H1 (cell line): ENCODE results near the gene WBP1L. TPM values are rescaled to one million over a fixed set of nuclear protein-coding genes. Genes with fewer than 3 reads are reported as not detected.

Source experiments
- CTCF ChIA-PET: fragments of 300-600 bp; sonication (Branson Sonifier 250); formaldehyde crosslinking; loops from one replicate; lab custom pipeline; 2021; ENCODE audit not compliant: partially characterized antibody; lab: Charles Lee
- POLR2A ChIA-PET: fragments of 300-600 bp; sonication (Branson Sonifier 250); formaldehyde crosslinking; loops from one replicate; lab custom pipeline; 2021; ENCODE audit warnings: inconsistent platforms; ENCODE audit not compliant: partially characterized antibody; lab: Charles Lee
- DNase-seq, 2 experiments: peaks; one replicate each; pipeline versions ENCODE4 v3.0.0 to v3.0.0-alpha.2; 2010 to 2022; ENCODE audit warnings: low spot score in 2 of 2, low read depth in 1 of 2, mixed read lengths in 1 of 2
- FAIRE-seq: peaks from 2 replicates; lab custom pipeline; 2011; peaks lifted over from hg19 to GRCh38; lab: Jason Lieb, UNC
- H2AFZ ChIP-seq: 2 replicates; pipeline ENCODE4 v1.8.1; 2012; ENCODE audit warnings: low read length, inconsistent platforms
- H2AK5ac ChIP-seq: 2 replicates; pipeline ENCODE4 v1.6.1; 2013; ENCODE audit warnings: low read depth, low read length
- H2BK120ac ChIP-seq: replicated peaks from 2 replicates; pipeline ENCODE3; 2013; ENCODE audit warnings: low read depth, low read length, inconsistent platforms
- H2BK12ac ChIP-seq: 2 replicates; pipeline ENCODE4 v1.6.1; 2013; ENCODE audit warnings: low read depth, low read length
- H2BK15ac ChIP-seq: 2 replicates; pipeline ENCODE4 v1.6.1; 2013; ENCODE audit warnings: low read length
- H2BK20ac ChIP-seq: 2 replicates; pipeline ENCODE4 v1.6.1; 2013; ENCODE audit warnings: low read length
- H2BK5ac ChIP-seq: 2 replicates; pipeline ENCODE4 v1.6.1; 2013; ENCODE audit warnings: low read depth, low read length
- H3K14ac ChIP-seq: 2 replicates; pipeline ENCODE4 v1.6.1; 2013; ENCODE audit warnings: inconsistent platforms; ENCODE audit not compliant: insufficient read length
- H3K18ac ChIP-seq: 2 replicates; pipeline ENCODE4 v1.6.1; 2013; ENCODE audit warnings: low read length; ENCODE audit errors: extremely low read depth
- H3K23ac ChIP-seq: 2 replicates; pipeline ENCODE4 v1.6.1; 2013; ENCODE audit warnings: inconsistent platforms; ENCODE audit not compliant: insufficient read length
- H3K23me2 ChIP-seq: 2 replicates; pipeline ENCODE4 v1.6.1; 2013; ENCODE audit warnings: low read depth, low read length
- H3K27ac ChIP-seq: 2 replicates; pipeline ENCODE4 v1.6.1; 2011; ENCODE audit warnings: low read depth, low read length, inconsistent platforms
- H3K27me3 ChIP-seq, 4 experiments: replicated peaks in 1 of 4; 1 replicate in 1 of 4; 2 replicates in 3 of 4; pipeline versions ENCODE4 v1.6.1 to v1.8.1; 2011 to 2013; ENCODE audit warnings: low read length in 3 of 4, mild to moderate bottlenecking in 3 of 4, inconsistent platforms in 2 of 4, mixed read lengths in 2 of 4, moderate library complexity in 1 of 4; ENCODE audit not compliant: control insufficient read depth in 3 of 4, insufficient read depth in 3 of 4; ENCODE audit errors: extremely low read depth in 1 of 4
- H3K36me3 ChIP-seq, 4 experiments: 2 replicates each; pipeline versions ENCODE4 v1.6.1 to v1.8.1; 2011 to 2013; ENCODE audit warnings: mild to moderate bottlenecking in 4 of 4, low read length in 3 of 4, moderate library complexity in 2 of 4, control low read depth in 1 of 4, inconsistent platforms in 1 of 4; ENCODE audit not compliant: insufficient read depth in 4 of 4, control insufficient read depth in 2 of 4
- H3K4ac ChIP-seq: replicated peaks from 2 replicates; pipeline ENCODE3; 2013; ENCODE audit warnings: low read length, low read depth, mixed read lengths, inconsistent platforms; ENCODE audit not compliant: insufficient read length
- H3K4me1 ChIP-seq, 4 experiments: replicated peaks in 1 of 4; 1 replicate in 1 of 4; 2 replicates in 3 of 4; pipeline versions ENCODE4 v1.6.1 to v1.8.1; 2011 to 2013; ENCODE audit warnings: low read length in 3 of 4, inconsistent platforms in 2 of 4, mixed read lengths in 1 of 4; ENCODE audit not compliant: insufficient read depth in 4 of 4, control insufficient read depth in 3 of 4
- H3K4me2 ChIP-seq, 2 experiments: 2 replicates each; pipeline versions ENCODE4 v1.6.1 to v1.8.1; 2011 to 2013; ENCODE audit warnings: low read depth in 2 of 2, low read length in 2 of 2, control low read depth in 1 of 2, inconsistent platforms in 1 of 2, mild to moderate bottlenecking in 1 of 2; ENCODE audit not compliant: insufficient read depth in 1 of 2
- H3K4me3 ChIP-seq, 4 experiments: fragments of 200-600, 300-600 bp in 1 of 4; sonication (generic), shearing (Covaris generic), sonication (Bioruptor Twin) in 1 of 4; 2 replicates each; pipeline versions ENCODE4 v1.5.1 to v1.8.1; 2011 to 2016; ENCODE audit warnings: low read length in 4 of 4, low read depth in 3 of 4, control low read depth in 2 of 4, inconsistent platforms in 2 of 4, mild to moderate bottlenecking in 2 of 4, mixed read lengths in 1 of 4, moderate library complexity in 1 of 4; ENCODE audit not compliant: insufficient read depth in 2 of 4; ENCODE audit errors: extremely low read depth in 1 of 4
- H3K56ac ChIP-seq: replicated peaks from 2 replicates; pipeline ENCODE3; 2013; ENCODE audit warnings: low read depth, mild to moderate bottlenecking, mixed read lengths, low read length, inconsistent platforms; ENCODE audit not compliant: insufficient read length
- H3K79me1 ChIP-seq: 2 replicates; pipeline ENCODE4 v1.6.1; 2013; ENCODE audit warnings: low read depth, low read length, control low read depth
- H3K79me2 ChIP-seq, 2 experiments: 2 replicates each; pipeline versions ENCODE4 v1.6.1 to v1.8.1; 2012 to 2013; ENCODE audit warnings: low read length in 2 of 2, mild to moderate bottlenecking in 2 of 2, inconsistent platforms in 1 of 2; ENCODE audit not compliant: insufficient read depth in 2 of 2, control insufficient read depth in 1 of 2
- H3K9ac ChIP-seq, 4 experiments: replicated peaks in 1 of 4; 1 replicate in 1 of 4; 2 replicates in 3 of 4; pipeline versions ENCODE4 v1.6.1 to v1.8.1; 2011 to 2013; ENCODE audit warnings: low read depth in 3 of 4, low read length in 3 of 4, control low read depth in 2 of 4, mild to moderate bottlenecking in 2 of 4, moderate library complexity in 2 of 4, inconsistent platforms in 1 of 4; ENCODE audit errors: extremely low read depth in 1 of 4
- H3K9me3 ChIP-seq, 2 experiments: 2 replicates each; pipeline versions ENCODE4 v1.6.1 to v1.8.1; 2012 to 2013; ENCODE audit warnings: mild to moderate bottlenecking in 2 of 2, moderate library complexity in 2 of 2, control low read depth in 1 of 2, inconsistent platforms in 1 of 2, low read depth in 1 of 2, low read length in 1 of 2, mixed read lengths in 1 of 2; ENCODE audit not compliant: insufficient read depth in 2 of 2
- H4K20me1 ChIP-seq, 2 experiments: replicated peaks in 1 of 2; 2 replicates each; pipeline versions ENCODE3 to v1.8.1; 2011 to 2013; ENCODE audit warnings: inconsistent platforms in 2 of 2, low read length in 2 of 2, mild to moderate bottlenecking in 1 of 2; ENCODE audit not compliant: insufficient read depth in 2 of 2, control insufficient read depth in 1 of 2
- H4K5ac ChIP-seq: 2 replicates; pipeline ENCODE4 v1.6.1; 2013; ENCODE audit warnings: low read length, low read depth, mixed read lengths, inconsistent platforms; ENCODE audit not compliant: insufficient read length
- H4K8ac ChIP-seq: 2 replicates; pipeline ENCODE4 v1.8.0; 2013; ENCODE audit warnings: mild to moderate bottlenecking, moderate library complexity, low read length, inconsistent platforms; ENCODE audit not compliant: insufficient read depth; ENCODE audit errors: extremely low read depth
- H4K91ac ChIP-seq: replicated peaks from 2 replicates; pipeline ENCODE3; 2013; ENCODE audit warnings: low read length, mixed read lengths, inconsistent platforms; ENCODE audit not compliant: insufficient read length
- ASH2L ChIP-seq: fragments of 200-600, 300-600 bp; sonication (generic); IDR thresholded peaks from one replicate; pipeline ENCODE4 v1.7.1; 2017; ENCODE audit warnings: low read length
- BRCA1 ChIP-seq: IDR thresholded peaks from 2 replicates; pipeline ENCODE4 v1.6.1; 2012; ENCODE audit warnings: low read depth, low read length, improper control_type of control experiment
- CBX8 ChIP-seq: fragments of 300-800, 300-1000 bp; sonication (generic); IDR thresholded peaks from 2 replicates; pipeline ENCODE4 v1.7.1; 2016; ENCODE audit warnings: low read depth, low read length, borderline replicate concordance
- CTCF ChIP-seq, 3 experiments: IDR thresholded peaks; 1 replicate in 2 of 3; 2 replicates in 1 of 3; pipeline versions ENCODE4 v1.5.1 to v1.6.1; 2011; ENCODE audit warnings: low read length in 3 of 3, mild to moderate bottlenecking in 3 of 3, inconsistent platforms in 2 of 3, low read depth in 1 of 3, moderate library complexity in 1 of 3; ENCODE audit not compliant: insufficient read depth in 1 of 3; ENCODE audit errors: control extremely low read depth in 1 of 3
- FOSL1 ChIP-seq: IDR thresholded peaks from 2 replicates; pipeline ENCODE4 v1.6.1; 2011; ENCODE audit warnings: mild to moderate bottlenecking, low read depth, low read length, moderate library complexity; ENCODE audit not compliant: insufficient read depth
- KDM1A ChIP-seq: fragments of 200-600, 300-600 bp; sonication (generic); IDR thresholded peaks from 2 replicates; pipeline ENCODE4 v1.7.1; 2016; ENCODE audit warnings: mild to moderate bottlenecking, low read length, borderline replicate concordance
- KDM4A ChIP-seq: IDR thresholded peaks from one replicate; pipeline ENCODE4 v1.7.1; 2012; ENCODE audit warnings: low read depth, mild to moderate bottlenecking, moderate library complexity, low read length, inconsistent platforms; ENCODE audit not compliant: severe bottlenecking
- MAX ChIP-seq: IDR thresholded peaks from 2 replicates; pipeline ENCODE4 v1.6.1; 2012; ENCODE audit warnings: inconsistent platforms
- PHF8 ChIP-seq: fragments of 200-600 bp; sonication (generic); conservative IDR thresholded peaks from 2 replicates; pipeline ENCODE4 v1.7.1; 2012; ENCODE audit warnings: low read depth, mild to moderate bottlenecking, inconsistent platforms, low read length, moderate library complexity
- SP1 ChIP-seq: IDR thresholded peaks from 2 replicates; pipeline ENCODE4 v1.6.1; 2011; ENCODE audit warnings: low read depth, low read length
- YY1 ChIP-seq: IDR thresholded peaks from 2 replicates; pipeline ENCODE4 v1.6.1; 2011; ENCODE audit warnings: low read depth, mild to moderate bottlenecking, low read length
- WGBS, 2 experiments: shearing (Covaris generic) in 1 of 2; methylation state at CpG; one replicate each; pipeline versions ENCODE4 v1.1.6 to v1.1.7; 2013 to 2015; ENCODE audit warnings: low lambda C conversion rate in 2 of 2, mixed read lengths in 2 of 2, inconsistent platforms in 1 of 2, low coverage in 1 of 2, missing lambda C conversion rate in 1 of 2; ENCODE audit not compliant: insufficient replicate concordance in 2 of 2, insufficient coverage in 1 of 2, insufficient read length in 1 of 2; ENCODE audit errors: extremely low coverage in 1 of 2, missing lambda C conversion rate in 1 of 2; 5-methylcytosine and 5-hydroxymethylcytosine counted together
- polyA plus RNA-seq, 7 experiments: library from polyadenylated mRNA; depleted of rRNA in 3 of 7; stranded (reverse) in 5 of 7; unstranded in 2 of 7; fragments of >200 nt in 5 of 7; fragments of 200-250 nt in 2 of 7; gene quantifications; 1 replicate in 5 of 7; 2 replicates in 1 of 7; 4 replicates in 1 of 7; pipeline versions ENCODE4 v1.2.1 to v1.2.3, GENCODE V29; 2011 to 2013; ENCODE audit warnings: missing spikeins in 2 of 7, mixed read lengths in 2 of 7
- total RNA-seq: library from RNA; stranded (reverse); fragmentation: NEBNext Ultra II Directional; extraction: Animal tissue kit (Norgen Biotek cat#: 25700); gene quantifications from 2 replicates; pipeline ENCODE4 v1.2.1, GENCODE V29; 2021

WBP1L gene
- total and polyA plus RNA-seq, 2 of the 8 experiments (the other 6 are each of a cell fraction or from before 2014, with no cell fraction given) = 26.6 to 29.9 TPM

GRCh38 chr10:102780527-102780808, 36.7 kb downstream of the WBP1L start:
- H3K4ac ChIP-seq = no peak overlapping the region
- peaks cover 6% of the 10 kb centered on the region for H3K79me1 ChIP-seq
- H2BK15ac ChIP-seq = peak overlapping the region; percentile 22; the same call in 1 of the 2 replicates
- no peak overlapping the region for H4K8ac ChIP-seq
- H3K18ac ChIP-seq = no peak overlapping the region
- no peak overlapping the region for H3K23ac ChIP-seq
- no peaks in the 10 kb centered on the region for H3K23me2 ChIP-seq
- H2BK12ac ChIP-seq = peak overlapping the region; percentile 22; the same call in 1 of the 2 replicates
- FAIRE-seq = no peak
- no peak overlapping the region for H3K4me3 ChIP-seq
- no peaks in the 10 kb centered on the region; a peak in 2 of 7 replicates for H3K27me3 ChIP-seq
- ChIA-PET CTCF (interaction anchor here (0.9 kb wide), 1 partner anchor 9 kb away, joined by 3 read pairs; no protein-coding TSS in a partner anchor), POLR2A (interaction anchor here (0.9 to 2.3 kb wide), 3 partner anchors 9 to 34 kb away, joined by 3 to 7 read pairs (median 6); no protein-coding TSS in a partner anchor)
- H3K4me2 ChIP-seq = no peak overlapping the region
- H4K20me1 ChIP-seq = peaks cover 2 to 4% of the 10 kb centered on the region in 2 experiments
- 92% methylated on average over 1 of the region's 1 CpG; no CpG with 5 or more reads in 1 of the 2 experiments for WGBS, 2 experiments
- no peak overlapping the region for H3K56ac ChIP-seq
- H3K36me3 ChIP-seq = no peaks in the 10 kb centered on the region
- no peaks in the 10 kb centered on the region for H3K9me3 ChIP-seq
- H2BK120ac ChIP-seq = no peak overlapping the region
- no peak overlapping the region for H2AK5ac ChIP-seq
- no peak overlapping the region for H4K5ac ChIP-seq
- no peak overlapping the region for H2AFZ ChIP-seq
- no peaks in the 10 kb centered on the region for H3K79me2 ChIP-seq
- H4K91ac ChIP-seq = no peak overlapping the region
- H2BK20ac ChIP-seq = no peak overlapping the region
- no peak overlapping the region for H3K14ac ChIP-seq
- no peak overlapping the region; the same call in 1 of the 2 replicates for H2BK5ac ChIP-seq
- no peak overlapping the region for H3K9ac ChIP-seq
- H3K4me1 ChIP-seq = peaks cover 22 to 34% (median 30%) of the 10 kb centered on the region in 4 experiments
- no peak for DNase-seq
- no peak overlapping the region for H3K27ac ChIP-seq
- TF ChIP-seq BRCA1 (no peak), YY1 (no peak), ASH2L (no peak), KDM1A (no peak), CBX8 (no peak), PHF8 (no peak), SP1 (no peak), MAX (no peak), FOSL1 (no peak), CTCF (IDR thresholded peaks at IDR 0.05; ENCODE audit: control extremely low read depth in 1 of 3, insufficient read depth in 1 of 3, low read depth in 1 of 3, low read length in 3 of 3) (no peak), KDM4A (no peak)
